Measurements from ENCODE around the gene MALT1.

- TF ChIP-seq POLR2A (IDR thresholded peaks at IDR 0.05) (no peak), CTCF (IDR thresholded peaks at IDR 0.05) (no peak)
These were observed 94.9 kb downstream of the MALT1 start for GRCh38 chr18:58766164-58766563.
